ENCODE results near the gene KRT17.

DNA sequence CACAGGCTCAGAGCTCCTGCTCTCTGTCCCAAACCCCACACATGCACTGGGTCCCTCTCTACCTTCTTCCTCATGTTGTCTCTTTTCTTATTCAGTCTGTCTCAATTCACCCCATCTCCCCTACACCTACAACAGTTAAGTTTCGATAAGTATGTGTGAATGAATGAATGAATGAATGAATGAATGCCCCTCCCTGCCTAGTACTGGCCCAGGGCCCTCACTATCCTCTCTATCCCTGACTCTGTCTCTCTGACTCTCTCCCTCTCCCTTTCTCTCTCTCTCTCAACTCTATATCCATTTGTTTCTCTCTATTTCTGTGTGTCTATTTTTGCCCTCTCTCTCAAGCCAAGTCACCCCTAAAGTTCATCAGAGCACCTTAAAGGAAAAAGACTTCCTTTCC is 45.8 kb downstream of the KRT17 start:
- TF ChIP-seq, protein P1, sequence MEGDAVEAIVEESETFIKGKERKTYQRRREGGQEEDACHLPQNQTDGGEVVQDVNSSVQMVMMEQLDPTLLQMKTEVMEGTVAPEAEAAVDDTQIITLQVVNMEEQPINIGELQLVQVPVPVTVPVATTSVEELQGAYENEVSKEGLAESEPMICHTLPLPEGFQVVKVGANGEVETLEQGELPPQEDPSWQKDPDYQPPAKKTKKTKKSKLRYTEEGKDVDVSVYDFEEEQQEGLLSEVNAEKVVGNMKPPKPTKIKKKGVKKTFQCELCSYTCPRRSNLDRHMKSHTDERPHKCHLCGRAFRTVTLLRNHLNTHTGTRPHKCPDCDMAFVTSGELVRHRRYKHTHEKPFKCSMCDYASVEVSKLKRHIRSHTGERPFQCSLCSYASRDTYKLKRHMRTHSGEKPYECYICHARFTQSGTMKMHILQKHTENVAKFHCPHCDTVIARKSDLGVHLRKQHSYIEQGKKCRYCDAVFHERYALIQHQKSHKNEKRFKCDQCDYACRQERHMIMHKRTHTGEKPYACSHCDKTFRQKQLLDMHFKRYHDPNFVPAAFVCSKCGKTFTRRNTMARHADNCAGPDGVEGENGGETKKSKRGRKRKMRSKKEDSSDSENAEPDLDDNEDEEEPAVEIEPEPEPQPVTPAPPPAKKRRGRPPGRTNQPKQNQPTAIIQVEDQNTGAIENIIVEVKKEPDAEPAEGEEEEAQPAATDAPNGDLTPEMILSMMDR (IDR thresholded peaks at IDR 0.05; ENCODE audit: borderline replicate concordance, extremely low read depth, low read length, poor library complexity, severe bottlenecking) = no peak
- TF ChIP-seq EZH2 (IDR thresholded peaks at IDR 0.05; ENCODE audit: borderline replicate concordance, low read depth, low read length, severe bottlenecking) = no peak
